HG02623 (cell line): ENCODE measurements around the gene MEAK7.

ENCODE experiments used
- ATAC-seq: cut with Tn5 transposase; IDR thresholded peaks from one replicate; pipeline ENCODE4 v1.9.1; 2021; ENCODE audit warnings: moderate library complexity; ENCODE audit not compliant: unreplicated experiment

Gene MEAK7

DNA sequence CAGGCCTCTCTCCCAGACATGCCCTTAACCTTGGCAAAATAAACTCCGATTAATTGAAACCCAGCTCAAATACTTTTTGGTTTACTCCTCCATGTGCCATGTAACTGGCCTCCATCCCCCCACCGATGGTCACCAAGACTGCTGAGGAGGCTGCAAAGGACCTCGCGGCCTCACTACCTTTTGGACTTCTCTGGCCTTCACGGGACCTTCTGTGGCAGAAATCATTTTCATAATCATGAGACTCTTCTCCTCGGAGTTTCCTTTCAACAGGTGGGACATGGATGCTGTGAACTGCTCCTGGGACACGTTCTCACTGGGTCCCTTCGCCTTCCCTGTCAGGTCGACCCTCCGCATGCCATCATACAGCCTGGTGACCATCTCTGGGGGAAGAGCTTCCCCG, 9.0 kb downstream of the MEAK7 start:
- ATAC-seq: no peak

DNA sequence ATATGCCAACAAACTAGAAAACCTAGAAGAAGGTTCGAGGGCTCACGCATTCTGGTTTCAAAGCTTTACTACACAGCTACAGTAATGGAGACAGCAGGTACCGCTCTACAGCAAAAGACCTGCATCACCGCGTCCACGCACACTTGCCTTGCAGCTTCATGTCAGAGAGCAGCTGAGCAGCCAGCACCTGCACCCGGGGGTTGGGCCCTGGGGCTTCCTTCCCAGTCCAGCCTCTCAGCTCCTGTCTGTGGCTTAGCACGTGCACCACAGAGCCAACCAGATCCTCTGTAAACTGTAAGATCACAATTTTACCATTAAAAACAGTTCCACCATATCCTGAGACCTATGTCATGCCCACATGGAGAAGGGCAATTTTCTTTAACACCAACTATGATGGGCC, 15.3 kb downstream of the MEAK7 start:
- ATAC-seq: no peak

GRCh38 chr16:84487358-84487757, 17.1 kb downstream of the MEAK7 start:
- no peak for ATAC-seq

GRCh38 chr16:84486551-84487235, 17.8 kb downstream of the MEAK7 start:
- no peak for ATAC-seq

DNA sequence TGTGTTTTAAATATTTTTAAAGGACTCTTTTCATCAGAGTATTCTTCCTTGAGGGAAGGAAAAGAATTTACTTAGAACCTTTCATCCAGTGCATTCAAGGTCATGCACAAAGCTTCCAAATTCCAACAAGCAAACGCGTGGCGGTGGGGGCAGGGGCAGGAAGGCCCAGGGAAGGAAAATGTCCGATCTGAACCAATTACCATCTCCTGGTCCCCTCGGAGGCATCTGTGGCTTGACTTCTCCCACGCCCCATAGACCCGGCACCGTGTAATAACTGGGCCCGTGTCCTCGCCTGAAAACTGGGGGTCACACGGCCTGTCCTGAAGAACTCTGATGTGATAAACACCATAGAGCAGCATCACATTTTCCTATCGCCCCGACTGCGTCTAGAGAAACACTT, 18.3 kb downstream of the MEAK7 start:
- ATAC-seq: no peak

GRCh38 chr16:84485255-84486010, 19.0 kb downstream of the MEAK7 start:
- ATAC-seq: no peak

DNA sequence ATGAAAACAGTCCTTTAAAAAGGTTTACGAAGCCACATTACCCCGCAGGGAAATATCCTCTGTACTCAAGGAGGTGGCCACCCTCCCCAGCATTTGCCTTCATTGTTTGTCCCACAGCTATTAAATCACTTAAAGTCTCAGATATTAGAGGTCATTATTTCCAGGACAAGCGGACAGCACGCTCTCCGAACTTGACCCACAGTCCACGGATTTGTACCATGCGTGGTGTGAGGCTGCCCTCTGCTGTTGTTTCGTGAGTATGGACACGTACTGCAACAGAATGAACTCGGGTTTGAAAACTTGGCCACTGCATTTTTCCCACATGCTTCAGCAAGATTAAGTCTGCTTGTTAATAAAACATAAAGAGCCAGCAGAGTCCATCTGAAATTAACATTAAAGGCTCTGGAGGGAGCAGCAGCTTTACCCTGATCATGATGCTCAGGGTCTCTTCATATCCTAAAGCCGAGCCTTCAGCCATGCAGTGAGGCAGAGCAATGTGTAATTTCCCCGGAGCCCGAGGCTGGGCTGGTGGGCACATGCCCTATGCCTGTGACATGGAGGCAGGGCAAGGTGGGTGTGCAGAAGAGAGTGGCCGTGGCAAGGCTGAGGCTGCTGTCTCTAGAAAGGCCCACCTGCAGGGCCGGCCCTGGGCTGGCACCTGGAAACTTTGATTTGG, 19.7 kb downstream of the MEAK7 start:
- ATAC-seq: no peak

DNA sequence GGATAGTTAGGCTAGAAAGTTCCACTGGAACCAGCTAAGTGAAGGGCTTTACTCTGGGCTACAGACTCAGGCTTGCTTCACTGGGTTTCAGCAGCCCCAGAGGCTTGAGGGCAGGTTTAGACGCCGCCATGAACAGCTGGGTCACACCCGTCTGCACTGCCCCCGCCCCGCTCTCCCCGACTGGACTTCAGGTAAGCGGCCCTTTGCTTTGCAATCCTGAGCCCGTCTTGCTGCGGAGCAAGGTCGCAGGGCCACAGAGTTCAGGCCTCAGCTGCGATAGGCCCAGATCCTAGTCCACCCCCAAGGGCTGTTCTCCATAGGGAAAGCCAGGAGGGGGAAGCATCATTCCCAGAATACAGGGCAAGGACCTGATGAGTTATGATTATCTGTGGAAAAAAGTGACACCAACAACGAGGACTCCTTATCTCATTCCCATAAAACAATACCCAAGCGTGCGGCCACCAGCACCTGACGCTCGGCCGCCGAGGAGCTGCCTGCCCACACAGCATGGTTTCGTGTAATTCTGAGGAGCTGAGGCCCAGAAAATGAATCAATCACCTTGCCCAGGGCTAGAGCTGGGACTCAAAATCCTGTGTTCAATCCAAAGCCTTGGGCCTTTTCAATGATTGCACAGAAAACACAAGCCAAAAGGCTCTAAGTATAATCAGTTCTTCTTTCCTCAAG, 20.4 kb downstream of the MEAK7 start:
- ATAC-seq: no peak

DNA sequence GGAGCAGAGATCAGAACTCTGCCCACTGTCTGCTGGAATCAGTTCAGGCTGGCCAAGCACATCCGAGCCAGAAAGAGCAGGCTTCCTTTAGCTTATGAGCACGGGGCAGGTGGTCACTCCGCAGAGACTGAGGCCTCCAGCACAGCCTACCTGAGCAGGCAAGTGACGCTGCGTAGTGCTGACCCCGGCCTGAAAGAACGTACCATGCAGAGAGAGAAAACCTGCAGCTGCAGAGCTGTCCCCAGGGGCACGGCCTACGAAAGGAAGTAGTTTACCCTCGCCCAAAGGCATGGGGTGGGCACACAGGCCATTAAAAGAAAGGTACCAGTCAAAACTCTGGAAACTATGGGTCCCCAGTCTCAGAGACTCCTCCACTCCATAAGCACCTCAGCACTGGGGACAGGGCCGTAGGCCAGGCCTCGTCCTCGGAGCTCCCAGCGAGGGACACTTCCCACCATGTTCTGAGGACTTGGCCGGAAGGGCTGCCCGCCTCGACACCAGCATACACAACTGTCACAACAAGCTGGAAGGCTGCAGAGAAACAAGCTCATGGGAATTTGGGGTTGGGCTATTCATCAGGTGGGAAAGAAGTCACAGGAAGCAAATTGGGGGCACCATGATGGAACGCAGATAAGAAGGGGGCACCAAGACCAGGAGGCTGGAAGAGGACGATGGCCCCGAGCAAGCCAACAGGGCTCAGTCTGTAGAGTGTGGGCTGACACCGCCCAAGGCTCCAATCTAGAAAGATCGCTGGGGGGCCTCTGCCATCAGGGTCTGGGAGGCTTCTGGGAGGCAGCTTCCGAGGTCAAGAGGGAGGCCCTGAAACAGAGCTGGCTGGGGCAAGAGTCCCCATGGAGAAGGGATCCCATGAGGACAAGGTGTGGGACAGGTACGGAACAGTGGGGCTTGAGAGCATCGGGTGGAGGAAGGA, 21.2 kb downstream of the MEAK7 start:
- ATAC-seq: no peak

DNA sequence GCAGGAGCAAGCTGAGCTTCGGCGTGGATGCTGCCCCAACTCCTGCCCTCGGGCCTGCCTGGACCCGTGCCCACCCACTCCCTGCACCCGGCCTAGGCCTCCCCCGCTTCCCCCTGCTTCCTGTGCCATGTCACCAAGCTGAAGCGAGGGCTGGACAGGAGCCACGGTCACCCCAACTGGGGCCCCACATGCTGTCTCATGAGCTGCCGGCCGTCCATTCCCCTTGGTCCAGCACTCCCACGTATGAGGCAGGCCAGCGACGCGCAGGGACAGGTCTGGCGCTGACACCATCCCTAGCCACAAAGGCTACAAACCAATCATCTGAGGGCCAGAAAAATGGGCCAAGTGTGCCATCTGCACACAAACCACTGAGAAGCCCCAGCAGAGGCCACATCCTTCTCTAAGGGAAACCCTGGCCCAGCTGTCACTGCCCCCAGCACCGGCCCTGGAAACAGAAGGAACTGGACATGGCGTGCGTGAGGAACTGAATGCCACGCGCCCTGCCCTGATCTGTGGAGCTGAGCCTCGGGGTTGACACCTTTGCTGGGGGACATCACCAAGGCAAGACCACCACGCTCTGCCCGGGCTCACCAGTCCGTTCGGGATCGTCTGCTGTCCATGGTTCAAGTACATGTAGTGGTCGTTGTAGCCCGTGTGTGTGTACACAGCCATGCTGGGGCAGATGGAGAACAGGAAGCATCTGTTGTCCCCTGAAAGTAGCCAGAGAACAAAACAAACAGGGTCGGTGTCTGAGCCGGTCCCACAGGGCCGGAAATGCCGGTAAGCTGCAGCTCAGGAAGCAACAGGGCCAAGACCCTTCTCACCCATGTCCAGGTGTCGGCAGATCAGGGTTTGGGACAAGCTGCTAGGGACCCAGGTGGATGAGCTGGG, 22.2 kb downstream of the MEAK7 start:
- no peak for ATAC-seq

DNA sequence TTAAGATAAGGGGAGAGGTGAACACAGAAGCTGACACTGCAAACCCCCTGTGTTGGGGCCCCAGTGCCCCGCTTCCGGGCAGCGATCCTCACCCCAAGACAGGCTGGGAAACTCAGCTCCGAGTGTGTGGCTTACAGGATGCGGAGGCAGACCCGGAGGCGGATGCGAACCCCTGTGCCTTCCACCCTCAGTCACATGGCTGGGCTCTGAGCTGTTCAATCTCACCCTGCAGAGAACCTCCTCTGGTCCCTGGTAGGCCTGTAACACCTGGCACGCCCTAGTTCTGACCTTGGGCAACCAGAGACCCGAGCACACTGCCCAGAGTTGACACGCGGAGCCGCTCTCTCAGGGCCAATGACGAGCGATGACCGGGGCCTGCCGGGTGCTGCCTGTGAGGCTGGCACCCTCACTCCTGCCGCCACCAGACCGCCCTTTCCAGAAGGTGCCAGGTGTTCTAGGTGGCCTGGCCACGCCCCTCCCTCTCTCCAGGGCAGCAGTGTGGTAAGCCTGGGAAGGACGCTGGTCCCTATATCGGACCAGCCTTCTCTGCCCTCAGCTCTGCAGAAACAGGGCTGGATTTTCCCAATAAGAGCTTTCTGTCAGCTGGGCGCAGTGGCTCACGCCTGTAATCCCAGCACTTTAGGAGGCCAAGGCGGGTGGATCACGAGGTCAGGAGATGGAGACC, 23.3 kb downstream of the MEAK7 start:
- no peak for ATAC-seq

- no peak for ATAC-seq
Measured at GRCh38 chr16:84479716-84480450, 24.6 kb downstream of the MEAK7 start.

GRCh38 chr16:84478172-84478947, 26.1 kb downstream of the MEAK7 start:
- no peak for ATAC-seq

GRCh38 chr16:84477661-84478060, 26.8 kb downstream of the MEAK7 start:
- no peak for ATAC-seq

- no peak for ATAC-seq
Measured at GRCh38 chr16:84476401-84476800, 28.1 kb downstream of the MEAK7 start.

DNA sequence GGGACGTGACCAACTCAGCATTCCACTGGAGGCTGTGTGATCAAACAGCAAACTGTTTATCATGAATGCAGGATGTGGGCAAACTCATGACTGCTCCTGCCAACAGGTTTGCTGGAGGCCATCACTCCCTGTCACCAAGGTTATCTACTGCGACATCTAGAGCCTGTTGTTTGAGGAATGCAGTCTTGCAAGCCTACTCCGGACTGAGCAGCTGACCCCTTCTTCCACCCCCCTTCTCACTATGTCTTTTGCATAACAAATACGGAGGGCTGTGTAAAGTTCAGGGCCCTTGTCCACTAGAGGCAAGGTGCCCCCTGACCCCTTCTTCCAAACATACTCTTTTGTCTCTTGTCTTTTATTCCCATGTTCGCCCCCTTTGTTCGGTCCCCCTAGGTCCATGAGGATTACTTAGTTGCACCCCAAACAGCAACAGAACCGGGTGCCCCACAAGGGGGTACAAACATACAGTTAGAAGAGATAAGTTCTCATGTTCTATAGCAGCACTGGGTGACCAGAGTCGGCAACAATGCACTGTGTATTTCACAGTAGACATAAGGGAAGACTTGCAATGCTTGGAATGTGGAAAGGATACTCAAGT, 28.7 kb downstream of the MEAK7 start:
- ATAC-seq: no peak

DNA sequence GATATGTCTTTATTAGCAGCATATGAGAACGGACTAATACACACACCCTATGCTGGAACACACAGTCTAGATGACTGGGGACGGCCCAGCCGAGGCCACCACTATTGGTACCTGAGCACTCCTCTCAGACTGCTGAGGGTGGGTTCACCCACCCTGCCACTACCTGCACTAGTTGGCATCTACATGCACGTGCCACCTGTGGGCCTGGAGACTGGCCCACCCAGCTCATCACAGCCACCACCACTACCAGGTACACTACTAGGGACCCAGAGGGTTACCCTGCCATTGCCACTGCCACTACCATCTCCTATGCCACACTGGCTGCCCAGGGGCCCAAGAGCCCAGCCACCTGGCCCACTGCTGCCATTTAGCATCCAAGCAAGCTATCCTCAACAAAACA, 32.5 kb downstream of the MEAK7 start:
- ATAC-seq: no peak
